ENCODE data around the gene ATP1A1.

- no peak for TF ChIP-seq POLR2A (IDR thresholded peaks at IDR 0.05; ENCODE audit: low read depth, low read length)
- no peak for TF ChIP-seq CTCF (IDR thresholded peaks at IDR 0.05; ENCODE audit: extremely low read depth in 1 of 2, insufficient read depth in 1 of 2, low read depth in 1 of 2, low read length in 2 of 2)
- no peak for TF ChIP-seq POLR2AphosphoS5 (IDR thresholded peaks at IDR 0.05; ENCODE audit: insufficient read depth, low read depth, low read length)
- TF ChIP-seq EZH2 (IDR thresholded peaks at IDR 0.05; ENCODE audit: borderline replicate concordance, low read depth, low read length, severe bottlenecking): no peak
- no peak for TF ChIP-seq MAX (IDR thresholded peaks at IDR 0.05; ENCODE audit: insufficient read depth, insufficient read length)
- TF ChIP-seq JUN (IDR thresholded peaks at IDR 0.05; ENCODE audit: borderline replicate concordance, insufficient read depth, insufficient read length, low read depth): no peak
These were observed 36.0 kb downstream of the ATP1A1 start for GRCh38 chr1:116408803-116409720.
